HEK293T (cell line): ENCODE measurements around the gene RHBDD1.

Experiments used
- ARNT ChIP-seq: fragments of 450-650 bp; IDR thresholded peaks from 2 replicates; pipeline ENCODE4 v1.6.1; 2017; ENCODE audit warnings: mild to moderate bottlenecking
- FOXA1 ChIP-seq: fragments of 450-650 bp; IDR thresholded peaks from 2 replicates; pipeline ENCODE4 v1.6.1; 2016; ENCODE audit warnings: mild to moderate bottlenecking
- FOXM1 ChIP-seq: fragments of 450-650 bp; IDR thresholded peaks from 2 replicates; pipeline ENCODE4 v1.6.1; 2017; ENCODE audit warnings: mild to moderate bottlenecking, borderline replicate concordance

DNA sequence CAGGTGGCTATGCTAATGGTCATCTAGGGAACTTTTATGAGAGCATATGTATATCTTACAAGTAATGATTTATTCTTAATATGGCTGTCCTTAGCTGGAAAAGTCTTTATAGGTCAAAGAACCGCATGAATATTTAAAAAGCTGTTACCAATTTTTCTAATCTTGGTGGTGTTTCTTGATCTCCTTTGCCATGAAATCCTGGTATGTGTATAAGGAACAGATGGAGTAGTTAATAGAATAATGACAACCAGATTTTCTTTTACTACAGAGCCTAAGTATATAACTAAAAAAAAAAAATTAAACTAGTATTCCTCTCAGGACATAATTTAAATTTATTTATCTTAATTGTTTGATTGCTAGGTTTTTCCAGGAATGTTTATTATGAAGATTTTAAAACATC, 74.5 kb downstream of the RHBDD1 start:
- TF ChIP-seq FOXM1 (no peak), FOXA1 (no peak), ARNT (no peak)
